Jurkat, Clone E6-1 (cell line): Measurements from ENCODE around the gene HSD17B4.
"Not testable (repeated sequence)": the region's sequence is repeated elsewhere in the genome, so short reads cannot be mapped to it uniquely, and the experiment has no call there.

ENCODE experiments used
- DNase-seq: peaks from one replicate; pipeline ENCODE4 v3.0.0-alpha.2; 2011; ENCODE audit warnings: low read depth, low spot score
- H3K4me3 ChIP-seq: 2 replicates; pipeline ENCODE4 v1.5.1; 2011; ENCODE audit warnings: mild to moderate bottlenecking, low read length, control low read depth, moderate library complexity

The HSD17B4 gene

DNA sequence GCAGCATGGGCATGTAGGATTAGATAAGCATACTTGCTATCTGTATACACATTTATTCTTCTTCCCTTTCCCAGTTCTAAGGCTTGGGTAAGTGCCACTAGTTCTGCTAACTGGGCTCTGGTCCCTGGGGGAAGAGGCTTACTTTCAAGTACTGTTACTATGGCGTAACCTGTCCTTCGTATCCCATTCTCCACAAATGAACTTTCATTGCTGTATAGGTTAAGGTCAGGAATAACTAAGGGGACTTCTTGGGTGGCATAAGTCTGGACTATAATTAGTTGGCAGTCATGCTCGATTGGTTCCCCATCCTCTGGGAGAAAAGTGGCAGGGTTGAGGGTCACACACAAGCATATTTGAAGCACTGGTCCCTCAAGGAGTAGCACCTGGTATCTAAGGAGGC lies 23.7 kb upstream of the HSD17B4 start:
- not testable (repeated sequence) for DNase-seq, H3K4me3 ChIP-seq

DNA sequence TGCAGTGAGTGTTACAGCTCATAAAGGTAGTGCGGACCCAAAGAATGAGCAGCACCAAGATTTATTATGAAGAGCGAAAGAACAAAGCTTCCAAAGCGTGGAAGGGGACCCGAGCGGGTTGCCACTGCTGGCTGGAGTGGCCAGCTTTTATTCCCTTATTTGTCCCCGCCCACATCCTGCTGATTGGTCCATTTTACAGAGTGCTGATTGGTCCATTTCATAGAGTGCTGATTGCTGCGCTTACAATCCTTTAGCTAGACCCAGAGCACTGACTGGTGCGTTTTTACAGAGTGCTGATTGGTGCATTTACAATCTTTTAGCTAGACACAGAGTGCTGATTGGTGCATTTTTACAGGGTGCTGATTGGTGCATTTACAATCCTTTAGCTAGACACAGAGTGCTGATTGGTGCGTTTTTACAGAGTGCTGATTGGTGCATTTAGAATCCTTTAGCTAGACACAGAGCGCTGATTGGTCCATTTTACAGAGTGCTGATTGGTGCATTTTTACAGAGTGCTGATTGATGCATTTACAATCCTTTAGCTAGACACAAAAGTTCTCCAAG lies 19.5 kb upstream of the HSD17B4 start:
- not testable (repeated sequence) for H3K4me3 ChIP-seq, DNase-seq

DNA sequence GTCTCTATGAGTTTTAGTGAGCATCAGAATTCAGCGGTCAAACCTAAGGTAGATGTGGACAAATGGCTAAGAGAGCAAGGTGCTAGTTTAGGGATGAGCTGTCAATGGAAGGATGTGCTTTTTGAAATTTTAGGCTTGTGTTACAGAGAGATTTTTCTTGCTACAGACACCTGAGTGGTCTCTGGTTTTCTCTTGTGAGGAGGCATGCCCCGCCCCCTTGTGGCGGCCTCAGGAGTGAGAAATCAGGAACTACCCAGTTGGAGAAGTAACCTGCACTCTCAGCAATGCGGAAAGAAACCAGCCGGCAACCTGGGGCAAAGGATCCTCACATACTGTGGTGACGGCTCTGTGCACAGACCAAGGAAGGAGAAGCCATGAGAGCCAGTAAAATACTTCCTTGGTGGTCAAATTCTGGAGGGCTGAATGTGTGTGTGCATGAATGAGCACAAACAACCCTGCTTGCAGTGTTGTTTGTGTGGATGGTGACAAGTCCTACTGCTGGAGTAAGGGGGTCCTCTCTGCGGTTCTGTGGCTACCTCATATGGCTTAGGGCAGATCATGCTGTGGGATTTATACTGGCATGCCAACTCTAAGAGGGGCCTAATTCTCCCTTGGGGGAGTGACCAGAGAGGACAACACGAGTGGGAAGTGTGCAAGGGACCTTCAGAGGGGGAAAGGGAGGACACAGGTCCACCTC lies 16.7 kb upstream of the HSD17B4 start:
- H3K4me3 ChIP-seq: no peak overlapping the region
- peak; percentile 74 for DNase-seq

DNA sequence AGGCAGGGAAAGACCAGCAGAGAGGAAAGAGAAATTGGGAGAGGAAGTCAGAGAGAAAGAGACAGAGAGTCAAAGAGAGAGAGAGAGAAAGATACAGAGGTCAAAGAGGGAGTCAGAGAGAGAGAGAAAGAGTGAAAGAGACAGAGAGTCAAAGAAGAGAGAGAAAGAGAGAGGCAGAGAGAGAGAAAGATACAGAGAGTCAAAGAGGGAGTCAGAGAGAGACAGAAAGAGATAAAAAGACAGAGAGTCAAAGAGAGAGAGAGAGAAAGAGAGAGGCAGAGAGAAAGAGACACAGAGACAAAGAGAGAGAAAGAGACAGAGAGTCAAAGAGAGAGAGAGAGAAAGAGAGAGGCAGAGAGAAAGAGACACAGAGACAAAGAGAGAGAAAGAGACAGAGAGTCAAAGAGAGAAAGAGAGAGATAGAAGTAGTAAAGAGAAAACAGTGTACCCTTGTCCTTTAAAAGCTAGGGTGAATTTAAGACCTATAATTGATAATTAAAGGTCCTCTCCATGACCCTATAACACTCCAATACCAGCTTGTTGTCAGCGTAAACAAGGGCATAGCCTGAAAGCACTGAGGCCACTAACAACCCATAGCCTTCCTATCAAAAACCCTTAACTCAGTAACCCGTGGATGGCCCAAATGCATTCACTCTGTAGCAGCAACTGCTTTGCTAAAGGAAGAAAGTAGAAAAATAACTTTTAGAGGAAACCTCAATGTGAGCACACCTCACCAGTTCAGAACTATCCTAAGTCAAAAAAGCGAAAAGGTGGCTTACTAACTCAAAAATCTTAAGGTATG lies 14.3 kb upstream of the HSD17B4 start:
- not testable (repeated sequence) for DNase-seq, H3K4me3 ChIP-seq

DNA sequence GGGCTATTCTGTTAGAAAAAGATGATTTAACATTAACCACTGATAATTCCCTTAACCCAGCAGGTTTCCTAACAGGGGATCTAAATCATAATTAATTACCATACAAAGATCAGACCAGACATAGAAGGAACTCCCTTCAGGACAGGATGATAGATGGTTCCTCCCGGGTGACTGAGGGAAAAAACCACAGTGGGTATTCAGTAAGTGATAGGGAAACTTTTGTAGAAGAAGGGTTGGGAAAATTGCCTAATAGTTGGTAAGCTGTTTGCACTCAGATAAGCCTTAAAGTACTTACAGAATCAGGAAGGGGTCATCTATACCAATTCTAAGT lies 13.7 kb upstream of the HSD17B4 start:
- not testable (repeated sequence) for H3K4me3 ChIP-seq, DNase-seq

DNA sequence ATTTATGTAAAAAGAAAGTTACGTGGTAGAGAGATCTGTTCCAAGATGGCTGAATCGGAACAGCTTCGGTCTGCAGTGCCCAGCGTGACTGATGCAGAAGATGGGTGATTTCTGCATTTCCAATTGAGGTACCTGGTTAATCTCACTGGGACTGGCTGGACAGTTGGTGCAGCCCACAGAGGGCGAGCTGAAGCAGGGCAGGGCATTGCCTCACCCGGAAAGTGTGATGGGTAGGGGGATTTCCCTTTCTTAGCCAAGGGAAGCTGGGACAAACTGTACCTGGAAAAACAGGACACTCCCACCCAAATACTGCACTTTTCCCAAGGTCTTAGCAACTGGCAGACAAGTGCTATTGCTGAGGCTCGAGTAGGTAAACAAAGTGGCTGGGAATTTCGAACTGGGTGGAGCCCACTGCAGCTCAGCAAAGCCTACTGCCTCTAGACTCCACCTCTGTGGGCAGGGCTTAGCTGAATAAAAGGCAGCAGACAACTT lies 13.1 kb upstream of the HSD17B4 start:
- no peak overlapping the region for H3K4me3 ChIP-seq
- no peak for DNase-seq

DNA sequence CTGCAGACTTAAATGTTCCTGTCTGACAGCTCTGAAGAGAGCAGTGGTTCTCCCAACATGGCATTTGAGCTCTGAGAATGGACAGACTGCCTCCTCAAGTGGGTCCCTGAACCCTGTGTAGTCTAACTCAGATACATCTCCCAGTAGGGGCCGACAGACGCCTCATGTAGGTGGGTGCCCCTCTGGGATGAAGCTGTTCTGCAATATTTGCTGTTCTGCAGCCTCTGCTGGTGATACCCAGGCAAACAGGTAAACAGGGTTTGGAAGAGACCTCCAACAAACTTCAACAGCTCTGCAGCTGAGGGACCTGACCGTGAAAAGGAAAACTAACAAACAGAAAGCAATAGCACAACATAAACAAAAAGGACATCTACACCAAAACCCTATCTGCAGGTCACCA lies 12.7 kb upstream of the HSD17B4 start:
- DNase-seq, H3K4me3 ChIP-seq: not testable (repeated sequence)

DNA sequence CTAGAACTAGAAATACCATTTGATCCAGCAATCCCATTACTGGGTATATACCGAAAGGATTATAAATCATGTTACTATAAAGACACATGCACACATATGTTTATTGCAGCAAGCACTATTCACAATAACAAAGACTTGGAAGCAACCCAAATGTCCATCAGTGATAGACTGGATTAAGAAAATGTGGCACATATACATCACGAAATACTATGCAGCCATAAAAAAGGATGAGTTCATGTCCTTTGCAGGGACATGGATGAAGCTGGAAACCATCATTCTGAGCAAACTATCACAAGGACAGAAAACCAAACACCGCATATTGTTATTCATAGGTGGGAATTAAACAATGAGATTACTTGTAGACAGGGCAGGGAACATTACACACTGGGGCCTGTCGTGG lies 7.7 kb upstream of the HSD17B4 start:
- H3K4me3 ChIP-seq, DNase-seq: not testable (repeated sequence)

DNA sequence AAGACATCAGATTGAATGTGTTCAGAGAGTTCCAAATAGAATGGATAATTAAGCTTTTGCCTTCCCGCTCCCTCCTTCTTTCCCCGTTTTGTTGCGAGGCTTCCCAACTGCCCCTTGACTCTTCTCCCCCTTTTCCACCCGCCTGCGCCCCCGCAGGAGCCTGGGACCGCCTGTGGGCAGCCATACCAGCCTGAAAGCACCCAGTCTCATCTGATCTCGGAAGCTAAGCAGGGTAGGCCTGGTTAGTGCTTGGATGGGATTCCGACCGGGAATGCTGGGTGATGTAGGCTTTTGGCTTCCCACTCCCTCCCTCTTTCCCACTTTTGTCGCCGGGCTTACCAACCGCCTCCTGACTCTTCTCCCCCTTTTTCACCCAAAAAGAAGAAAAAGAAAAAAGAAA lies 6.8 kb upstream of the HSD17B4 start:
- DNase-seq: no peak
- no peak overlapping the region for H3K4me3 ChIP-seq

DNA sequence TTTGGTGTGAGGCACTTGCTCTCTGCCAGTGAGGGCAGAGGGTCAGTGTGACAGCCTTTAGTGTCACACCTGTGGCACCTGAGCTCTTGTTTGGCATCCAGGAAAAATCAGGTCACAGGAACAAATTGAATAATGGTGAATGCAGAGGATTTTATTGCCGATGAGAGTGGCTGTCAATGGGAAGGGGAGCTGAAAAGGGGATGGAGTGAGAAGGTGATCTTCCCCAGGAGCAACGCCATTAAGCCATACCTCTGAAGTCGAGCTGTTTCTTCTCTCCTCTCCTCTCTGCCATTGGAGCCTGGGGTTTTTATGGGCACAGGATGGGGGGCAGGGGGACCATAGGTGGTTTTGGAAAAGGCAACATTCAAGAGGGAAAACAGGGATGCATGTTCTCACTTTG lies 2.4 kb upstream of the HSD17B4 start:
- no peak for DNase-seq
- H3K4me3 ChIP-seq: no peak overlapping the region

DNA sequence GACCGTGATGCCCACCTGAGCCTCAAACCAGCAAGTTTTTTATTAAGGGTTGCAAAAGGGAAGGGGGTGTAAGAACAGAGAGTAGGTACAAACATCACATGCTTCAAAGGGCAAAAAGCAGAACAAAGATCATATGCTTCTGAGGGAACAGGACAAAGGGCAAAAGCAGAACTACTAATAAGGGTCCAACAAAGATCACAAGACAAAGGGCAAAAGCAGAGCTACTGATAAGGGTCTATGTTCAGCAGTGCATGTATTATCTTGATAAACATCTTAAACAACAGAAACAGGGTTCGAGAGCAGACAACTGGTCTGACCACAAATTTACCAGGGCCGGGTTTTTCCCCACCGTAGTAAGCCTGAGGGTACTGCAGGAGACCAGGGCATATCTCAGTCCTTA lies 1.7 kb upstream of the HSD17B4 start:
- DNase-seq: not testable (repeated sequence)

DNA sequence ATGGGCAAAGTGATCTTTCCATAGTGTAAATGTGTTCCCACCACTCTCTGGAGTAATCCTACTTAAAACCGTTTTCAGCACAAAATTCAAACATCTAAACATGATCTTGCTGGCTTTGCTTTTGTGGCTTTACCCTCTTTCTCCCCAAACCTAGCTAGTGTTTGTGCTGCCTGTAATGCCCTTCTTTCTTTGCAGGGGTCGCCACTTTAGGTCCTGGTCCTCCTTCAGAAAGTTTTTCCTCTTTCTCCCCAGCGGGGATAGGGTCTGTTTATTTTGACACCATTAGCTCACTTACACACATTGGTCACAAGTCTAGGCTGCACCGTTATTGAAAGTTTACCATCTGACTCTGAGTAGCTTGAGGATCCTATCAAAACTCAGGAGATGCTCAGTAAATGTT lies 736 bp upstream of the HSD17B4 start:
- DNase-seq: peak; percentile 23
- no peak overlapping the region; the same call in 1 of the 2 replicates for H3K4me3 ChIP-seq

More for the DNA sequence above, 1.7 kb upstream of the HSD17B4 start:
- not testable (repeated sequence) for H3K4me3 ChIP-seq

DNA sequence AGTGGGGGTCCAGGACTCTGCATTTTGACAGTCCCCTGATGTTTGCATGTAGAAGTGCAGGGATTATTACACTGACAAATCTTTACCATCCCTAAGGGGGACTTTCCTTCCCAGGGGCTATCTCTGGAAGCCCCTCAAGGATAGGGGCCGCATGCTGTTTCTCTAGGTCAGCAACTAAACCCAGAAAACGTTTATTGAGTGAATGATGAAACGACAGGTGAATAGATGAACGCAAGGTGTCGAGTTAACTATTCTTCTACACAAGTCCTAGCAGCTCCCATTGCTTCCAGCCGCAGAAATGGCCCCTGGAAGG lies 281 bp upstream of the HSD17B4 start:
- no peak for DNase-seq
- peak overlapping the region; percentile 63 for H3K4me3 ChIP-seq

DNA sequence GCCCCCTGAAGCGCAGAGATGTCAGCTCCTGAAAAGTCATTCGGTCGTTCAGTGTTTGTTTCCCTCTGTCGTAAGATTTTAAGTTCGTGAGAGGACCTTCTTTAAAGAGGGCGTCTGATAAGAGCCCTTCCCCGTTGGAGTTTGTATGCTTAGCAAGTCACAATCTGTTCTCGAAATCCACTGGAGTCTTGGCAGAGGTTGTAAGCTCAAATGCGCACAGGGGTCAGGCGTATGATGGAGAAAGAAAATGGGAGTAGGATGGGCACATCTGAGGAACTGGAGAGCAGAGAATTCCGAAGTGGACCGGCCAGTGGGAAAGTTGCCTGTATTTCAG lies 710 bp downstream of the HSD17B4 start:
- no peak for DNase-seq
- peak overlapping the region; percentile 63 for H3K4me3 ChIP-seq

DNA sequence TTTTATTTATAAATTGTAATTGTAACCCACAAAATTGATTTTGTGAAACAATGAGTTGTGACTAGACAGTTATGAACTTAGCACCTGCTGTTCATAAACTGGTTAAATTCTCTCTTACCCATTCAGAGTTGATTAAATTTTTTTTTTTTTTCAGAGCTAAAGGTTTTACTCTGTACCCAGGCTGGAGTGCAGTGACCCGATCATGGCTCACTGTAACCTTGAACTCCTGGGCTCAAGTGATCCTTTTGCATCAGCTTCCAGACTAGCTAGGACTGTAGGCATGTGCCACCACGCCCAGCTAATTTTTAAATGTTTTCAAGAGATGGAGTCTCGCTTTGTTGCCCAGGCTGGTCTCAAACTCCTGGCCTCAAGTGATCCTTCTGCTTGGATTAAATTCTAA lies 1.9 kb downstream of the HSD17B4 start:
- DNase-seq: no peak
- H3K4me3 ChIP-seq: no peak overlapping the region

DNA sequence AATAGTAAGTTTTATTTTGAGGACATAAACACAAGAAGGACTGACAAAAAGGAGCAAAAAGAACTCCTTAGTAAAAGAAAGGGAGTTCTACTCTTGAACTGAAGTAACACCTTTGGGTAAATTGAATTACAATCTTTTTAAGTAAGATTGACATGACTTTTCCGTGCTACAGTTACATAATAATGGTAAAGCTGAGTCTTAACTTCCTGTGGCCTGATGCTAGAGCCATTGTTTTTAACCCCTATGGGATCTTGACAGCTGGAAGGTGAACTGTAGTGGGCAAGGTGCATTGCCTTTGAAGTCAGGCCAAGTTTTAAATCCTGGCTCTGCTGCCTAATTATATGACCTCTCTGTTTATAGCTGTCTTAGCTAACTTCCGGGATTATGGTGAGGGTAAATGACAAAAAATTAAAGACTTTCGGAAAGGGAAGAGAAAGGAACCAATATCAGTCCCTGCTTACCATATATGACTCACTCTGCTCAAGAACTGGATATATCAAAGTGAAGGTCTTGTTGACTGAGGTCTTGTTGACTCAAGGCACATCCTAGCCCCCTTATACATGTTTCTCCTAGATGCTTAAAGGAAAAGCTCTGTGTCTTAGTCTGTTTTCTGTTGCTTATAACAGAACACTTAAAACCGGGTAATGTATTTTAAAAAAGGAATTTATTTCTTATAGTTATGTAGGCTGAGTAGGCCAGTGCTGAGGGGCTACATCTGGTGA lies 6.8 kb downstream of the HSD17B4 start:
- H3K4me3 ChIP-seq: no peak overlapping the region
- no peak for DNase-seq

DNA sequence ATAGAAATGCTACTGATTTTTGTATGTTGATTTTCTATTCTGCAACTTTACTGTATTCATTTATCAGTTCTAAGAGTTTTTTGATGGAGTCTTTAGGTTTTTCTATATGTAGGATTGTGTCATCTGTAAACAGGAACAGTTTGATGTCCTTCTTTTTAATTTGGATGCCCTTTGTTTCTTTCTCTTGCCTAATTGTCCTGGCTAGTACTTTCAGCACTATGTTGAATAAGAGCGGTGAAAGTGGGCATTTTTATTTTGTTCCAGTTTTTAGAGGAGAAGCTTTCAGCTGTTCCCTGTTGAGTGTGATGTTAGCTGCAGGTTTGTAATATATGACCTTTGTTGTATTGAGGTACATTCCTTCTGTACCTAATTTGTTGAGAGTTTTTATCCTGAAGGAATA lies 13.3 kb downstream of the HSD17B4 start:
- no peak for DNase-seq
- no peak overlapping the region for H3K4me3 ChIP-seq

DNA sequence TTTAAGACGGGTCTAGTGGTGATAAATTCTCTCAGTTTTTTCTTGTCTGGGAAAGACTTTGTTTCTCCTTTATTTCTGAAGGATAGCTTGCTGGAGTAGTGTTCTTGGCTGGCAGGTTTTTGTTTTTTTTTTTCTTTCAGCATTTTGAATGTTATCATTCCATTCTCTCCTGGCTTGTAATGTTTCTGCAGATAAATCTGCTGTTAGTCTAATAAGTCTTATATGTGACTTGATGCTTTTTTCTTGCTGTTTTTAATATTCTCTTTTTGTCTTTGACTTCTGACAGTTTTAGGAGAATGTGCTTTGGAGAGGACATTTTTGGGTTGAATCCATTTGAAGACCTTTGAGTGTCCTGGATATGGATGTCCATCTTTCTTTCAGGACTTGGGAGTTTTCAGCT lies 16.0 kb downstream of the HSD17B4 start:
- no peak overlapping the region for H3K4me3 ChIP-seq
- DNase-seq: no peak

DNA sequence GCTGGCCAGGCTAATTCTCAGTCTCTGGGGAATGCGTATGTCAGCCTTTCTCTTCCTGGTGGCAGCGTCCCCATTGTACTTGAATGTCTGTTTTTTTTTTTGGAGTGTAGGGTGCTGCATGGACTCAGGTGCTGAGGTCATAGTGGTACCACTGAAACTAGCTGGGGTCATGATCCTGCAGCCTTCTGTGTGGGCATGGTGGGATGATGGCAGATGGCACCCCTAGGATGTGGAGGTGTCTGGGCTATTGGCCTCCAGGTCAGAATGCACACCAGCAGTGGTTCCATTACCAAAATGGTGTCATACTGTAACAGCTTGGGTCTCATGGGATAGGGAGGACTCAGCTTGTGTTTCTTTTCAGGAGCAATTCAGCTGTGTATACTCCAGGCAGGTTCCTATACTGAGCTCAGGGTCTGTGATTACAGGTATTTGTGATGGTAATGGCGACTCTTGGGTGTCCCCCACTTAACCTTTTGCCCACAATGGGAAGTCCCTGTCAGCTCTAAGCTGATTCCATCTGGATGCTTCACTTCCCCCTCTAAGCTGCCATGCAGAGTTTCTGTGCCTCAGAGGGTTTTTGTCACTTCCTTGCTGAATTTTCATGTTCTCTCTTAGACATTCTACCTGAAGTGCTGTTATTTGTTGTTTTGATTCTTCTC lies 17.9 kb downstream of the HSD17B4 start:
- no peak overlapping the region for H3K4me3 ChIP-seq
- DNase-seq: no peak
